22Rv1 (cell line): Measurements from ENCODE around the gene METTL13.

Experiments used
- ZFX ChIP-seq: fragments of 450-650 bp; IDR thresholded peaks from 2 replicates; pipeline ENCODE4 v1.6.1; 2017; ENCODE audit warnings: antibody characterized with exemption, borderline replicate concordance
- TF ChIP-seq, protein P1 (sequence below): fragments of 450-650 bp; IDR thresholded peaks from 2 replicates; pipeline ENCODE4 v1.5.1; 2017; ENCODE audit warnings: mild to moderate bottlenecking

- TF ChIP-seq, protein P1, sequence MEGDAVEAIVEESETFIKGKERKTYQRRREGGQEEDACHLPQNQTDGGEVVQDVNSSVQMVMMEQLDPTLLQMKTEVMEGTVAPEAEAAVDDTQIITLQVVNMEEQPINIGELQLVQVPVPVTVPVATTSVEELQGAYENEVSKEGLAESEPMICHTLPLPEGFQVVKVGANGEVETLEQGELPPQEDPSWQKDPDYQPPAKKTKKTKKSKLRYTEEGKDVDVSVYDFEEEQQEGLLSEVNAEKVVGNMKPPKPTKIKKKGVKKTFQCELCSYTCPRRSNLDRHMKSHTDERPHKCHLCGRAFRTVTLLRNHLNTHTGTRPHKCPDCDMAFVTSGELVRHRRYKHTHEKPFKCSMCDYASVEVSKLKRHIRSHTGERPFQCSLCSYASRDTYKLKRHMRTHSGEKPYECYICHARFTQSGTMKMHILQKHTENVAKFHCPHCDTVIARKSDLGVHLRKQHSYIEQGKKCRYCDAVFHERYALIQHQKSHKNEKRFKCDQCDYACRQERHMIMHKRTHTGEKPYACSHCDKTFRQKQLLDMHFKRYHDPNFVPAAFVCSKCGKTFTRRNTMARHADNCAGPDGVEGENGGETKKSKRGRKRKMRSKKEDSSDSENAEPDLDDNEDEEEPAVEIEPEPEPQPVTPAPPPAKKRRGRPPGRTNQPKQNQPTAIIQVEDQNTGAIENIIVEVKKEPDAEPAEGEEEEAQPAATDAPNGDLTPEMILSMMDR: no peak
- no peak for TF ChIP-seq ZFX
These were observed 42.5 kb upstream of the METTL13 start for GRCh38 chr1:171738911-171739310.
